Testis (tissue), 3 donors: ENCODE measurements around the gene PDZD7. TPM values are rescaled to one million over a fixed set of nuclear protein-coding genes. Genes with fewer than 3 reads are reported as not detected.
"Not testable (repeated sequence)": the region's sequence is repeated elsewhere in the genome, so short reads cannot be mapped to it uniquely, and the experiment has no call there.

Source experiments
- DNase-seq: peaks from one replicate; pipeline ENCODE4 v3.0.0-alpha.2; 2019
- H3K27ac ChIP-seq, 2 donors: fragments of 200-600 bp; sonication (generic); one replicate each; pipeline ENCODE4 v1.5.1; 2019
- H3K27me3 ChIP-seq: fragments of 200-600 bp; sonication (generic); one replicate; pipeline ENCODE4 v1.5.1; 2019
- H3K36me3 ChIP-seq: fragments of 200-600 bp; sonication (generic); one replicate; pipeline ENCODE4 v1.5.1; 2017; ENCODE audit warnings: low read depth; ENCODE audit errors: missing control alignments
- H3K4me1 ChIP-seq: fragments of 200-600 bp; sonication (generic); one replicate; pipeline ENCODE4 v1.5.1; 2019
- H3K4me3 ChIP-seq, 2 donors: fragments of 200-600 bp; sonication (generic); one replicate each; pipeline ENCODE4 v1.5.1; 2017 to 2019
- H3K9me3 ChIP-seq: fragments of 200-600 bp; sonication (generic); one replicate; pipeline ENCODE4 v1.5.1; 2017
- CTCF ChIP-seq, 3 experiments: fragments of 450-650 bp in 2 of 3; fragments of 200-600 bp in 1 of 3; sonication (generic) in 1 of 3; IDR thresholded peaks; one replicate each; pipeline ENCODE4 v1.5.1; 2016 to 2019; ENCODE audit warnings: antibody characterized with exemption in 3 of 3, mild to moderate bottlenecking in 2 of 3, moderate library complexity in 1 of 3
- POLR2A ChIP-seq: fragments of 450-650 bp; IDR thresholded peaks from one replicate; pipeline ENCODE4 v1.6.1; 2017; ENCODE audit warnings: antibody characterized with exemption, mild to moderate bottlenecking, moderate library complexity
- WGBS, 2 donors: methylation state at CpG; one replicate each; pipeline ENCODE4 v1.1.5; 2018; 5-methylcytosine and 5-hydroxymethylcytosine counted together
- intact Hi-C: fragments of 100-400 bp; cut with DNase I; formaldehyde crosslinking; loops from one replicate; pipeline ENCODE4 v1.15.1; 2023; ENCODE audit warnings: low total_unique reads
- polyA plus RNA-seq: library from polyadenylated mRNA; stranded (reverse); fragments of 350-450 nt; fragmentation: Illumina TruSeq; extraction: RNeasy Lipid Tissue Mini Kit (QIAGEN cat#74804); gene quantifications from one replicate; pipeline ENCODE4 v1.2.3, GENCODE V29; 2014; ENCODE audit warnings: low read depth, low replicate concordance; ENCODE audit not compliant: insufficient read depth
- total RNA-seq, 2 donors: library from RNA; depleted of rRNA; stranded (reverse); fragments of >200 nt; gene quantifications; one replicate each; pipeline ENCODE4 v1.2.3, GENCODE V29; 2016

PDZD7 gene
- total and polyA plus RNA-seq, 3 donors from 2014 or later: 1.6 to 3.5 (median 2.2) TPM

GRCh38 chr10:101035314-101035713, 4.4 kb upstream of the PDZD7 start:
- no peaks in the 10 kb centered on the region for H3K36me3 ChIP-seq

GRCh38 chr10:101034404-101034803, 3.5 kb upstream of the PDZD7 start:
- WGBS, 2 donors: 89 to 92% methylated on average over 4 of the region's 4 CpGs
- H3K9me3 ChIP-seq, H3K36me3 ChIP-seq, H3K27ac ChIP-seq, intact Hi-C loops, H3K4me3 ChIP-seq, H3K27me3 ChIP-seq, DNase-seq: not testable (repeated sequence)
- H3K4me1 ChIP-seq: peaks cover 11% of the 10 kb centered on the region

More at GRCh38 chr10:101035314-101035713, 4.4 kb upstream of the PDZD7 start:
- no peaks in the 10 kb centered on the region for H3K9me3 ChIP-seq
- WGBS, 2 donors: 96 to 100% methylated on average over 4 to 7 of the region's 7 CpGs
- intact Hi-C loops: no loop called here
- no peak overlapping the region for H3K27ac ChIP-seq
- TF ChIP-seq POLR2A: no peak
- no peak for TF ChIP-seq CTCF (IDR thresholded peaks at IDR 0.05)
- no peak overlapping the region for H3K4me3 ChIP-seq
- peaks cover 11% of the 10 kb centered on the region for H3K4me1 ChIP-seq
- H3K27me3 ChIP-seq: no peaks in the 10 kb centered on the region
- no peak for DNase-seq

- TF ChIP-seq POLR2A (no peak), CTCF (IDR thresholded peaks at IDR 0.05) (no peak)
- WGBS, 2 donors: 77 to 81% methylated on average over 3 of the region's 3 CpGs
- intact Hi-C loops: no loop called here
- Histone ChIP-seq H3K4me1 (peaks cover 11% of the 10 kb centered on the region), H3K4me3 (peak overlapping the region; percentile 72 to 73), H3K27ac (peak overlapping the region; percentile 93 to 98), H3K36me3 (no peaks in the 10 kb centered on the region), H3K27me3 (no peaks in the 10 kb centered on the region), H3K9me3 (no peaks in the 10 kb centered on the region)
- DNase-seq: no peak
Observed at GRCh38 chr10:101033276-101033675, 2.3 kb upstream of the PDZD7 start.

GRCh38 chr10:101032637-101033224, 1.8 kb upstream of the PDZD7 start:
- intact Hi-C loops: no loop called here
- TF ChIP-seq POLR2A (no peak), CTCF (IDR thresholded peaks at IDR 0.05) (no peak)
- Histone ChIP-seq H3K4me1 (peaks cover 11% of the 10 kb centered on the region), H3K36me3 (no peaks in the 10 kb centered on the region), H3K4me3 (peak overlapping the region; percentile 72 to 73), H3K9me3 (no peaks in the 10 kb centered on the region), H3K27me3 (no peaks in the 10 kb centered on the region), H3K27ac (peak overlapping the region; percentile 93 to 98)
- WGBS, 2 donors: 12 to 25% methylated on average over 6 of the region's 6 CpGs
- no peak for DNase-seq

- 0% methylated on average over 5 to 47 of the region's 47 CpGs for WGBS, 2 donors
- TF ChIP-seq CTCF (IDR thresholded peaks at IDR 0.05) (no peak), POLR2A (peak; percentile 48)
- intact Hi-C loops: no loop called here
- Histone ChIP-seq H3K36me3 (no peaks in the 10 kb centered on the region), H3K4me1 (peaks cover 11% of the 10 kb centered on the region), H3K4me3 (peak overlapping the region; percentile 72 to 73), H3K9me3 (no peaks in the 10 kb centered on the region), H3K27me3 (no peaks in the 10 kb centered on the region), H3K27ac (peak overlapping the region; percentile 93 to 98)
- DNase-seq: peak; percentile 85
Observed at GRCh38 chr10:101031796-101032636, 1.1 kb upstream of the PDZD7 start.
